K562 (cell line): ENCODE measurements around the gene ERICH2. TPM values are rescaled to one million over a fixed set of nuclear protein-coding genes. Genes with fewer than 3 reads are reported as not detected.
A peak's percentile ranks its signal among the peaks of the same experiment; 100 is the strongest.

Experiments
- BRCA1 ChIP-seq, 2 experiments: fragments of 450-650 bp in 1 of 2; sonication (generic) in 1 of 2; formaldehyde crosslinking in 1 of 2; IDR thresholded peaks; 2 replicates each; pipeline versions ENCODE4 v1.5.0 to v1.6.1; 2017 to 2020; ENCODE audit warnings: mild to moderate bottlenecking in 1 of 2, missing genetic modification reagents in 1 of 2
- DNMT1 ChIP-seq: fragments of 450-650 bp; IDR thresholded peaks from 2 replicates; pipeline ENCODE4 v1.6.1; 2016; ENCODE audit warnings: antibody characterized with exemption, mild to moderate bottlenecking
- ETV6 ChIP-seq, 3 experiments: fragments of 150-350 bp in 1 of 3; sonication (generic) in 1 of 3; formaldehyde crosslinking in 1 of 3; IDR thresholded peaks; 2 replicates each; pipeline versions ENCODE4 v1.6.1 to v1.8.0; 2014 to 2022; ENCODE audit warnings: borderline replicate concordance in 2 of 3, low read depth in 2 of 3, antibody characterized with exemption in 1 of 3, low read length in 1 of 3, mild to moderate bottlenecking in 1 of 3, missing genetic modification reagents in 1 of 3
- FOXM1 ChIP-seq, 2 experiments: fragments of 450-650 bp in 1 of 2; sonication (generic) in 1 of 2; formaldehyde crosslinking in 1 of 2; IDR thresholded peaks; 2 replicates each; pipeline versions ENCODE4 v1.6.1 to v1.9.0; 2017 to 2022; ENCODE audit warnings: low read depth in 2 of 2, mild to moderate bottlenecking in 2 of 2, missing genetic modification reagents in 1 of 2, moderate library complexity in 1 of 2
- HNRNPK ChIP-seq: fragments of 200-400 bp; formaldehyde crosslinking; IDR thresholded peaks from one replicate; pipeline ENCODE4 v1.6.1; 2018; ENCODE audit warnings: mild to moderate bottlenecking, low read depth, low read length; ENCODE audit not compliant: poor library complexity, severe bottlenecking
- KLF13 ChIP-seq: fragments of 450-650 bp; IDR thresholded peaks from 2 replicates; pipeline ENCODE4 v1.6.1; 2016; ENCODE audit warnings: missing genetic modification characterization, low read depth, mild to moderate bottlenecking, missing compliant biosample characterization, moderate library complexity, borderline replicate concordance
- L3MBTL2 ChIP-seq: fragments of 450-650 bp; IDR thresholded peaks from 2 replicates; pipeline ENCODE4 v1.6.1; 2016; ENCODE audit warnings: mild to moderate bottlenecking, moderate library complexity
- MAFG ChIP-seq: fragments of 450-650 bp; conservative IDR thresholded peaks from 2 replicates; pipeline ENCODE4 v1.6.1; 2016; ENCODE audit warnings: missing genetic modification characterization, missing compliant biosample characterization
- MBD2 ChIP-seq: sonication (generic); IDR thresholded peaks from 2 replicates; pipeline ENCODE4 v1.6.1; 2016; ENCODE audit warnings: low read depth, borderline replicate concordance
- MEF2D ChIP-seq: conservative IDR thresholded peaks from 2 replicates; pipeline ENCODE4 v1.6.1; 2016; ENCODE audit warnings: low read depth, missing genetic modification characterization, missing compliant biosample characterization
- RFX1 ChIP-seq: fragments of 450-650 bp; IDR thresholded peaks from 2 replicates; pipeline ENCODE4 v1.6.1; 2016; ENCODE audit warnings: mild to moderate bottlenecking, moderate library complexity
- SMAD4 ChIP-seq: fragments of 250-450 bp; sonication (Bioruptor Pico); conservative IDR thresholded peaks from 2 replicates; pipeline ENCODE4 v1.8.0; 2021; ENCODE audit warnings: inconsistent platforms, mild to moderate bottlenecking, moderate library complexity
- SMARCE1 ChIP-seq: fragments of 450-650 bp; IDR thresholded peaks from 2 replicates; pipeline ENCODE4 v1.7.1; 2016; ENCODE audit warnings: mild to moderate bottlenecking
- SRSF1 ChIP-seq: fragments of 200-400 bp; formaldehyde crosslinking; IDR thresholded peaks from 2 replicates; pipeline ENCODE4 v1.6.1; 2017; ENCODE audit warnings: mild to moderate bottlenecking, low read depth, low read length, moderate library complexity
- TEAD1 ChIP-seq, 2 experiments: fragments of 450-650 bp in 1 of 2; sonication (generic) in 1 of 2; formaldehyde crosslinking; IDR thresholded peaks; 2 replicates each; pipeline versions ENCODE4 v1.4.0 to v1.8.0; 2020 to 2022; ENCODE audit warnings: mild to moderate bottlenecking in 2 of 2, missing genetic modification reagents in 1 of 2
- TRIM28 ChIP-seq: fragments of 450-650 bp; IDR thresholded peaks from 2 replicates; pipeline ENCODE4 v1.6.1; 2017
- U2AF1 ChIP-seq: fragments of 200-400 bp; formaldehyde crosslinking; optimal IDR thresholded peaks from 2 replicates; pipeline ENCODE3; 2017; ENCODE audit warnings: mild to moderate bottlenecking, low read depth, low read length, moderate library complexity
- XRCC5 ChIP-seq: fragments of 200-400 bp; formaldehyde crosslinking; IDR thresholded peaks from 2 replicates; pipeline ENCODE4 v1.6.1; 2017; ENCODE audit warnings: low read depth, mild to moderate bottlenecking, low read length
- ZFP36 ChIP-seq: fragments of 150-350 bp; IDR thresholded peaks from 2 replicates; pipeline ENCODE4 v1.6.1; 2018; ENCODE audit warnings: low read length, low read depth; ENCODE audit not compliant: partially characterized antibody
- ZNF282 ChIP-seq: sonication (generic); formaldehyde crosslinking; IDR thresholded peaks from 2 replicates; pipeline ENCODE4 v1.8.1; 2023; ENCODE audit warnings: missing genetic modification reagents
- polyA plus RNA-seq, 8 experiments: library from polyadenylated mRNA; depleted of rRNA in 4 of 8; stranded (reverse) in 5 of 8; unstranded in 3 of 8; fragments of >200 nt; fragmentation: Nextera tagmentation in 2 of 8; fragmentation: Illumina TruSeq in 1 of 8; extraction: Ambion mirVana in 2 of 8; extraction: Trizol in 1 of 8; gene quantifications; 2 replicates each; pipeline versions ENCODE4 v1.2.1 to v1.2.3, GENCODE V29; 2011 to 2014; ENCODE audit warnings: inconsistent platforms in 1 of 8, missing spikeins in 1 of 8
- total RNA-seq, 7 experiments: library from RNA; depleted of rRNA in 6 of 7; stranded (reverse); fragments of >200 nt in 6 of 7; fragmentation: Illumina TruSeq in 2 of 7; extraction: Trizol in 2 of 7; gene quantifications; 2 replicates each; pipeline versions ENCODE4 v1.2.1 to v1.2.3, GENCODE V29; 2011 to 2021; ENCODE audit warnings: low replicate concordance in 1 of 7
- TF ChIP-seq, protein P1 (sequence below): fragments of 250-450 bp; sonication (Bioruptor Pico); IDR thresholded peaks from 2 replicates; pipeline ENCODE4 v1.5.0; 2021
- TF ChIP-seq, protein P2 (sequence below): fragments of 250-450 bp; sonication (Bioruptor Pico); IDR thresholded peaks from 2 replicates; pipeline ENCODE4 v1.9.0; 2021; ENCODE audit warnings: mild to moderate bottlenecking
- TF ChIP-seq, protein P3 (sequence below): sonication (generic); formaldehyde crosslinking; IDR thresholded peaks from 2 replicates; pipeline ENCODE4 v1.8.1; 2023; ENCODE audit warnings: mild to moderate bottlenecking, missing genetic modification reagents, moderate library complexity
- TF ChIP-seq, protein P4 (sequence below): fragments of 250-450 bp; sonication (Bioruptor Pico); IDR thresholded peaks from 2 replicates; pipeline ENCODE4 v1.8.0; 2022; ENCODE audit warnings: inconsistent platforms

ERICH2 gene
- total and polyA plus RNA-seq, 9 of the 15 experiments (the other 6 are each of a cell fraction or from before 2014, with no cell fraction given) = 0.85 to 2.4 (median 1.6) TPM

DNA sequence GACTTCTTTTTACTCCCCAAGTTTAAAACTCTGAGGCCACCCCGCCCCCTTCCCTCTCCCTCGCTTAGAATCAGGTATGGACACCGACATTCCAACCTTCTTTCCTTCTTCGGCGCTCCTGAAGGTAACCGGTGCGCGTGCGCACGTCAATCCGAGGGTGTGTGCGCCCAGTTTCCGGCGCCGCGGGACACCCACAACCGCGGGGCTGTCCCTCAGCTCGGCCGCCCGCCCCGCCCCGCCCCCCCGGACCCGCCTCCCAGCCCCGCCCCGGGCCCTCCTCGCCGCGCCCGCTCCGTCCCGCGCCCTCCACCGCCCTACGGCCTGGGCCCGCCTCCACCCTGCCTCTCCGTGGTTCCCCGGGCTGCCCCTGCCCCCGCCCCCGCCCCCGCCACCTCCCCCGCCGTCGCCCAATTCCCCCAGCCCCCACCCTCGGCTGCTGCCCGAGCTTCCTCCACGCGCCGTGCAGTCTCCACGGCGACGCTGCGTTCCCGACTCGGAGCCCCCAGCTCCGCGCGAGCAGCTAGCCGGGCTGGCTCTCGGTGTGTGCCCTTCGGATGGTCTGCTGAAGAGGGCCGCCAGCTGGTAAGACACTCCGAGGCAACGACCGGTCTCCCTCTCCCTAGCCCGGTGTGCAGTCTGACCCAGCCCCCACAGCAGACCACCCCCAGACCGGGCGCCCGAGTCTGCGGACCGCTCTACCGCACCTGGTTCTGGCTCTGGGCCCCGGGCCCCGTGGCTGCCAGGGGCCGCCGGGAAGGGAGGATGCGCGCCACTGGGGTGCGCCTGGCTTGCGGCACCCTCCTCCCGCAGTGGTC, 635 bp downstream of the ERICH2 start (continued):
- TF ChIP-seq XRCC5 = peak; percentile 73; the same call in 1 of the 2 replicates
- no peak for TF ChIP-seq MBD2
- TF ChIP-seq, protein P1, sequence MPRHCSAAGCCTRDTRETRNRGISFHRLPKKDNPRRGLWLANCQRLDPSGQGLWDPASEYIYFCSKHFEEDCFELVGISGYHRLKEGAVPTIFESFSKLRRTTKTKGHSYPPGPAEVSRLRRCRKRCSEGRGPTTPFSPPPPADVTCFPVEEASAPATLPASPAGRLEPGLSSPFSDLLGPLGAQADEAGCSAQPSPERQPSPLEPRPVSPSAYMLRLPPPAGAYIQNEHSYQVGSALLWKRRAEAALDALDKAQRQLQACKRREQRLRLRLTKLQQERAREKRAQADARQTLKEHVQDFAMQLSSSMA (CRISPR knock-in tag) = peak; percentile 21; the same call in 1 of the 2 replicates
- TF ChIP-seq BRCA1 (IDR thresholded peaks at IDR 0.05) = no peak
- TF ChIP-seq BRCA1 (CRISPR knock-in tag; IDR thresholded peaks at IDR 0.05) = no peak
- no peak for TF ChIP-seq MEF2D
- TF ChIP-seq HNRNPK = no peak
- TF ChIP-seq MAFG = no peak
- no peak for TF ChIP-seq TRIM28
- no peak for TF ChIP-seq U2AF1
- TF ChIP-seq ZNF282 (CRISPR knock-in tag) = no peak
- no peak for TF ChIP-seq FOXM1 (IDR thresholded peaks at IDR 0.05; ENCODE audit: low read depth)
- 0 out of 2 replicates have a peak, but pooled peaks have one; percentile 45 for TF ChIP-seq FOXM1 (CRISPR knock-in tag; IDR thresholded peaks at IDR 0.05; ENCODE audit: low read depth)
- no peak for TF ChIP-seq SRSF1
- TF ChIP-seq KLF13 (tag) = no peak; the same call in 1 of the 2 replicates
- TF ChIP-seq L3MBTL2 = peak; percentile 57
- TF ChIP-seq, protein P2, sequence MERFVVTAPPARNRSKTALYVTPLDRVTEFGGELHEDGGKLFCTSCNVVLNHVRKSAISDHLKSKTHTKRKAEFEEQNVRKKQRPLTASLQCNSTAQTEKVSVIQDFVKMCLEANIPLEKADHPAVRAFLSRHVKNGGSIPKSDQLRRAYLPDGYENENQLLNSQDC (CRISPR knock-in tag) = no peak
- peak in 1 of 2 experiments; percentile 61; a peak in 2 of 4 replicates for TF ChIP-seq TEAD1 (CRISPR knock-in tag; IDR thresholded peaks at IDR 0.05)
- TF ChIP-seq SMARCE1 = peak; percentile 42; the same call in 1 of the 2 replicates
- TF ChIP-seq RFX1 = peak; percentile 73
- no peak for TF ChIP-seq ETV6 (IDR thresholded peaks at IDR 0.05; ENCODE audit: borderline replicate concordance in 1 of 2, low read depth in 2 of 2, low read length in 1 of 2)
- TF ChIP-seq ETV6 (CRISPR knock-in tag; IDR thresholded peaks at IDR 0.05; ENCODE audit: borderline replicate concordance) = no peak
- TF ChIP-seq ZFP36 = no peak
- TF ChIP-seq, protein P3, sequence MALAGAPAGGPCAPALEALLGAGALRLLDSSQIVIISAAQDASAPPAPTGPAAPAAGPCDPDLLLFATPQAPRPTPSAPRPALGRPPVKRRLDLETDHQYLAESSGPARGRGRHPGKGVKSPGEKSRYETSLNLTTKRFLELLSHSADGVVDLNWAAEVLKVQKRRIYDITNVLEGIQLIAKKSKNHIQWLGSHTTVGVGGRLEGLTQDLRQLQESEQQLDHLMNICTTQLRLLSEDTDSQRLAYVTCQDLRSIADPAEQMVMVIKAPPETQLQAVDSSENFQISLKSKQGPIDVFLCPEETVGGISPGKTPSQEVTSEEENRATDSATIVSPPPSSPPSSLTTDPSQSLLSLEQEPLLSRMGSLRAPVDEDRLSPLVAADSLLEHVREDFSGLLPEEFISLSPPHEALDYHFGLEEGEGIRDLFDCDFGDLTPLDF (CRISPR knock-in tag) = peak; percentile 86; the same call in 1 of the 2 replicates
- TF ChIP-seq, protein P4, sequence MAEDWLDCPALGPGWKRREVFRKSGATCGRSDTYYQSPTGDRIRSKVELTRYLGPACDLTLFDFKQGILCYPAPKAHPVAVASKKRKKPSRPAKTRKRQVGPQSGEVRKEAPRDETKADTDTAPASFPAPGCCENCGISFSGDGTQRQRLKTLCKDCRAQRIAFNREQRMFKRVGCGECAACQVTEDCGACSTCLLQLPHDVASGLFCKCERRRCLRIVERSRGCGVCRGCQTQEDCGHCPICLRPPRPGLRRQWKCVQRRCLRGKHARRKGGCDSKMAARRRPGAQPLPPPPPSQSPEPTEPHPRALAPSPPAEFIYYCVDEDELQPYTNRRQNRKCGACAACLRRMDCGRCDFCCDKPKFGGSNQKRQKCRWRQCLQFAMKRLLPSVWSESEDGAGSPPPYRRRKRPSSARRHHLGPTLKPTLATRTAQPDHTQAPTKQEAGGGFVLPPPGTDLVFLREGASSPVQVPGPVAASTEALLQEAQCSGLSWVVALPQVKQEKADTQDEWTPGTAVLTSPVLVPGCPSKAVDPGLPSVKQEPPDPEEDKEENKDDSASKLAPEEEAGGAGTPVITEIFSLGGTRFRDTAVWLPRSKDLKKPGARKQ (CRISPR knock-in tag) = no peak
- TF ChIP-seq DNMT1 = no peak
- peak; percentile 80 for TF ChIP-seq SMAD4 (CRISPR knock-in tag)
